Kidney (tissue), 14 donors: ENCODE measurements around the gene FOXD1. TPM values are rescaled to one million over a fixed set of nuclear protein-coding genes. Genes with fewer than 3 reads are reported as not detected.
A peak's percentile ranks its signal among the peaks of the same experiment; 100 is the strongest.

Source experiments
- DNase-seq, 5 donors: peaks; one replicate each; pipeline ENCODE4 v3.0.0-alpha.2; 2013 to 2020
- FAIRE-seq: peaks from 2 replicates; lab custom pipeline; 2012; peaks lifted over from hg19 to GRCh38; lab: Jason Lieb, UNC
- H3K27ac ChIP-seq, 2 donors: one replicate each; pipeline ENCODE4 v1.7.0; 2013; ENCODE audit warnings: low read depth in 2 of 2, low read length in 2 of 2, inconsistent platforms in 1 of 2
- H3K27me3 ChIP-seq: one replicate; pipeline ENCODE4 v1.7.1; 2013; ENCODE audit warnings: low read length, inconsistent platforms; ENCODE audit not compliant: control insufficient read depth, insufficient read depth
- H3K36me3 ChIP-seq, 3 donors: one replicate each; pipeline versions ENCODE4 v1.7.0 to v1.7.1; 2013; ENCODE audit warnings: low read length in 3 of 3, control low read depth in 1 of 3, inconsistent platforms in 1 of 3; ENCODE audit not compliant: insufficient read depth in 3 of 3, control insufficient read depth in 2 of 3
- H3K4me1 ChIP-seq, 3 donors: one replicate each; pipeline versions ENCODE4 v1.7.0 to v1.7.1; 2013; ENCODE audit warnings: low read length in 3 of 3, inconsistent platforms in 1 of 3, low read depth in 1 of 3; ENCODE audit not compliant: control insufficient read depth in 2 of 3, insufficient read depth in 2 of 3
- H3K4me3 ChIP-seq, 3 donors: one replicate each; pipeline versions ENCODE4 v1.7.0 to v1.8.1; 2013; ENCODE audit warnings: low read length in 3 of 3, control low read depth in 1 of 3, inconsistent platforms in 1 of 3
- H3K9ac ChIP-seq, 3 donors: one replicate each; pipeline versions ENCODE4 v1.7.0 to v1.7.1; 2013; ENCODE audit warnings: low read length in 3 of 3, control low read depth in 1 of 3, inconsistent platforms in 1 of 3
- H3K9me3 ChIP-seq, 3 donors: one replicate each; pipeline versions ENCODE4 v1.7.0 to v1.7.1; 2013; ENCODE audit warnings: low read length in 3 of 3, control low read depth in 1 of 3, inconsistent platforms in 1 of 3; ENCODE audit not compliant: control insufficient read depth in 2 of 3, insufficient read depth in 1 of 3
- intact Hi-C: fragments of 100-400 bp; cut with DNase I; formaldehyde crosslinking; loops from one replicate; pipeline ENCODE4 v1.11.1; 2022
- polyA plus RNA-seq: library from polyadenylated mRNA; stranded (reverse); fragments of 350-450 nt; fragmentation: Illumina TruSeq; extraction: RNeasy Lipid Tissue Mini Kit (QIAGEN cat#74804); gene quantifications from one replicate; pipeline ENCODE4 v1.2.3, GENCODE V29; 2014; ENCODE audit warnings: low read depth, low replicate concordance; ENCODE audit not compliant: insufficient read depth
- total RNA-seq: library from RNA; stranded (reverse); fragmentation: NEBNext Ultra II Directional; extraction: Animal tissue kit (Norgen Biotek cat#: 25700); gene quantifications from one replicate; pipeline ENCODE4 v1.2.1, GENCODE V29; 2021
- TF ChIP-seq, protein P1 (sequence below): IDR thresholded peaks from 3 replicates; pipeline ENCODE4 v1.5.1; 2012; ENCODE audit warnings: mild to moderate bottlenecking, moderate library complexity, borderline replicate concordance; ENCODE audit not compliant: insufficient read depth; ENCODE audit errors: extremely low read depth
- donor health status: control.
- donor health status: control.
- donor health status: control.
- donor health status: control.
- donor health status: control.
- donor health status: DM: yes; HTN: yes; CAD: no.
- donor health status: Normal renal cell carcinoma (clear cell type).

FOXD1 gene
- total and polyA plus RNA-seq, 2 donors from 2014 or later, result 2.5 to 5.9 TPM

DNA sequence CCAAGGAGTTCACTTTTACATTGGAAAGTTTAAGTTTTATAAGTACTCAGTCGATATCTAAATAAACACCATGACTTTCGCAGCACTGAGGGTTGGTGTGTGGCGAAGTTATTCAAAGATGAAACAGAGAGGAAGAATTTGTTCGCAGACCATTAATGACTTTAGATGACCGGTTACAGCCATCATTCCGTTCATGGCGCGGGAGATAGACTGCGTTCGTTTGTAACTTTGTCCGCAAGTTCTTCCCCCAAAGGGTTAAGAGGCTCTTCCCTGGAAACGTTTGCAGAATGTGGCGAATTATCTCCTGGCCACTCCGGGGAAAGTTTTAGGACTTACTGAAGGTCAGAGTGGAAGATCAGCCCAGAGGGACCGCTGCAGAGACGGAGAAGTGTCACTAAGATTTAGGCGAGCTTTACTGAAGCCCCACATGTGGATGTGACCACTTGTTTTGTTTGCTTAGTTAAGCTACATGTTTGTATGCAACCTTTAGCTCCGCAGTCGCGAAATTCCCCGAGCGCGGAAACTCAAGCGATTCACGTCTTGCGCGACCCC, 2.2 kb upstream of the FOXD1 start:
- peak in 3 of 5 donors; percentile 58 to 80 (median 63) for DNase-seq
- peak overlapping the region in 2 of 3 donors; percentile 22 to 42 for H3K4me3 ChIP-seq

GRCh38 chr5:73450137-73450536, 1.6 kb upstream of the FOXD1 start:
- Histone ChIP-seq H3K9me3 (peaks cover 0 to 2% (median 0%) of the 10 kb centered on the region in 3 donors), H3K36me3 (no peaks in the 10 kb centered on the region), H3K27ac (no peak overlapping the region), H3K27me3 (peaks cover 39% of the 10 kb centered on the region), H3K9ac (no peak overlapping the region), H3K4me1 (peaks cover 0 to 4% (median 2%) of the 10 kb centered on the region in 3 donors), H3K4me3 (no peak overlapping the region)
- TF ChIP-seq, protein P1, sequence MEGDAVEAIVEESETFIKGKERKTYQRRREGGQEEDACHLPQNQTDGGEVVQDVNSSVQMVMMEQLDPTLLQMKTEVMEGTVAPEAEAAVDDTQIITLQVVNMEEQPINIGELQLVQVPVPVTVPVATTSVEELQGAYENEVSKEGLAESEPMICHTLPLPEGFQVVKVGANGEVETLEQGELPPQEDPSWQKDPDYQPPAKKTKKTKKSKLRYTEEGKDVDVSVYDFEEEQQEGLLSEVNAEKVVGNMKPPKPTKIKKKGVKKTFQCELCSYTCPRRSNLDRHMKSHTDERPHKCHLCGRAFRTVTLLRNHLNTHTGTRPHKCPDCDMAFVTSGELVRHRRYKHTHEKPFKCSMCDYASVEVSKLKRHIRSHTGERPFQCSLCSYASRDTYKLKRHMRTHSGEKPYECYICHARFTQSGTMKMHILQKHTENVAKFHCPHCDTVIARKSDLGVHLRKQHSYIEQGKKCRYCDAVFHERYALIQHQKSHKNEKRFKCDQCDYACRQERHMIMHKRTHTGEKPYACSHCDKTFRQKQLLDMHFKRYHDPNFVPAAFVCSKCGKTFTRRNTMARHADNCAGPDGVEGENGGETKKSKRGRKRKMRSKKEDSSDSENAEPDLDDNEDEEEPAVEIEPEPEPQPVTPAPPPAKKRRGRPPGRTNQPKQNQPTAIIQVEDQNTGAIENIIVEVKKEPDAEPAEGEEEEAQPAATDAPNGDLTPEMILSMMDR, result no peak
- intact Hi-C loops, result loop anchor here (10.0 kb wide), 1 partner anchor 145 kb away; no protein-coding TSS in a partner anchor
- DNase-seq (no peak), FAIRE-seq (no peak)

More for the DNA sequence above, 2.2 kb upstream of the FOXD1 start:
- Histone ChIP-seq H3K4me1 (peaks cover 0 to 4% (median 2%) of the 10 kb centered on the region in 3 donors), H3K36me3 (no peaks in the 10 kb centered on the region), H3K9me3 (peaks cover 0 to 2% (median 0%) of the 10 kb centered on the region in 3 donors), H3K27me3 (peaks cover 35% of the 10 kb centered on the region), H3K9ac (no peak overlapping the region), H3K27ac (no peak overlapping the region)
- no peak for FAIRE-seq
- intact Hi-C loops, result loop anchor here (10.0 kb wide), 1 partner anchor 146 kb away; no protein-coding TSS in a partner anchor
- TF ChIP-seq, protein P1, result no peak

DNA sequence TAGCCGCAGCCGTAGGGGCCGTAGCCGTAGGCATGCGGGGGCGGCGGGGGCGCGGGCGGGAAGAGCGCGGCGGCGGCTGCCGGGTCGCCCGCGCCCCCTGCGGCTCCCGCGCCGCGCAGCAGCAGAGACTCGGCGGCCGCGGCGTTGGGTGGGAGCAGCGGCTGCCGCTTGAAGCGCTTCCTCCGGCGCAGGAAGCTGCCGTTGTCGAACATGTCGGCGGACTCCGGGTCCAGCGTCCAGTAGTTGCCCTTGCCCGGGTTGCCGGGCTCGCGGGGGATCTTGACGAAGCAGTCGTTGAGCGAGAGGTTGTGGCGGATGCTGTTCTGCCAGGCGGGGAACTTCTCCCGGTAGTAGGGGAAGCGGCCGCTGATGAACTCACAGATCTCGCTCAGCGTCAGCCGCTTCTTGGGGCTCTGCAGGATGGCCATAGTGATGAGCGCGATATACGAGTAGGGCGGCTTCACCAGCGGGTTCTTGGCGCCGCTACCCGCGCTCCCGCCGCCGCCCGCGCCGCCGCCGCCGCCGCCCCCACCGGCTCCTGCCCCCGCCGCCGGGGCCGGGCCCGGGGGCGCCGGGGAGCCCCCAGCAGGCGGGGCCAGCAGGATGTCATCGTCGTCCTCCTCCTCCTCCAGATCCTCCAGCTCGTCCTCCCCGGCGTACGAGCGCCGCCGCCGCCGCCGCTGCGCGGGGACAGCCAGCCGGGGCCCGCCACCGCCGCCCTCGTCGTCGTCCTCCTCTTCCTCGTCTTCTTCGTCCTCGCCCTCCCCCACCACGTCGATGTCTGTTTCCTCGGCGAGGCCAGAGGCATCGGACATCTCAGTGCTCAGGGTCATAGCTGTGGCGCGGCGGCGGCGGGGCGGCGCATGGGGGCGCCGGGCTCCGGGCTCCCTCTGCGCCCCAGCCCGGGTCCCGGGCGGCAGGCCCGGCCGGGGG, 781 bp downstream of the FOXD1 start:
- FAIRE-seq, result no peak
- H3K27ac ChIP-seq, result peak overlapping the region; percentile 61 to 70

More for the DNA sequence above, 781 bp downstream of the FOXD1 start:
- intact Hi-C loops, result loop anchor here (10.0 kb wide), 1 partner anchor 233 kb away; no protein-coding TSS in a partner anchor
- peak overlapping the region; percentile 26 to 50 (median 41) for H3K4me3 ChIP-seq
- no peaks in the 10 kb centered on the region for H3K36me3 ChIP-seq
- peaks cover 41% of the 10 kb centered on the region for H3K27me3 ChIP-seq
- DNase-seq, result peak; percentile 54 to 86 (median 66)
- H3K4me1 ChIP-seq, result peaks cover 0 to 4% (median 2%) of the 10 kb centered on the region in 3 donors
- peak overlapping the region in 1 of 3 donors; percentile 42 for H3K9ac ChIP-seq
- H3K9me3 ChIP-seq, result peaks cover 0 to 2% (median 0%) of the 10 kb centered on the region in 3 donors
- TF ChIP-seq, protein P1, result no peak
